Measurements from ENCODE around the gene CCM2. TPM values are rescaled to one million over a fixed set of nuclear protein-coding genes. Genes with fewer than 3 reads are reported as not detected.

The CCM2 gene
- total RNA-seq, 2 donors from 2014 or later, result 43.0 to 49.7 TPM

- no peak overlapping the region for H3K27ac ChIP-seq
- no peaks in the 10 kb centered on the region for H3K9me3 ChIP-seq
- no peak overlapping the region for H3K4me3 ChIP-seq
- DNase-seq (ENCODE audit: low spot score) (no peak), ATAC-seq (ENCODE audit: insufficient number of reproducible peaks, low FRiP score, low read depth) (no peak)
- no peak for TF ChIP-seq CTCF (IDR thresholded peaks at IDR 0.05)
- H3K4me1 ChIP-seq (ENCODE audit: control insufficient read depth in 1 of 2, low read depth in 2 of 2), result no peaks in the 10 kb centered on the region
- H3K27me3 ChIP-seq (replicated peaks; ENCODE audit: insufficient read depth), result no peaks in the 10 kb centered on the region
- peaks cover 2% of the 10 kb centered on the region for H3K36me3 ChIP-seq
Observed at GRCh38 chr7:45052011-45052410, 52.0 kb downstream of the CCM2 start.

GRCh38 chr7:45053401-45053800, 53.4 kb downstream of the CCM2 start:
- no peak for TF ChIP-seq CTCF (IDR thresholded peaks at IDR 0.05)
- Histone ChIP-seq H3K4me1 (ENCODE audit: control insufficient read depth in 1 of 2, low read depth in 2 of 2) (no peaks in the 10 kb centered on the region), H3K36me3 (no peaks in the 10 kb centered on the region), H3K27me3 (replicated peaks; ENCODE audit: insufficient read depth) (no peaks in the 10 kb centered on the region), H3K9me3 (no peaks in the 10 kb centered on the region), H3K4me3 (no peak overlapping the region), H3K27ac (no peak overlapping the region)
- DNase-seq (ENCODE audit: low spot score), result no peak
- no peak for ATAC-seq (ENCODE audit: insufficient number of reproducible peaks, low FRiP score, low read depth)

GRCh38 chr7:45053941-45054340, 53.9 kb downstream of the CCM2 start:
- no peaks in the 10 kb centered on the region for H3K27me3 ChIP-seq (replicated peaks; ENCODE audit: insufficient read depth)
- ATAC-seq (ENCODE audit: insufficient number of reproducible peaks, low FRiP score, low read depth), result no peak
- DNase-seq (ENCODE audit: low spot score), result no peak
- H3K36me3 ChIP-seq, result no peaks in the 10 kb centered on the region
- H3K4me1 ChIP-seq (ENCODE audit: control insufficient read depth in 1 of 2, low read depth in 2 of 2), result no peaks in the 10 kb centered on the region
- no peak for TF ChIP-seq CTCF (IDR thresholded peaks at IDR 0.05)
- H3K4me3 ChIP-seq, result no peak overlapping the region
- H3K9me3 ChIP-seq, result no peaks in the 10 kb centered on the region
- no peak overlapping the region for H3K27ac ChIP-seq

- H3K4me1 ChIP-seq (ENCODE audit: control insufficient read depth in 1 of 2, low read depth in 2 of 2), result no peaks in the 10 kb centered on the region
- TF ChIP-seq CTCF (IDR thresholded peaks at IDR 0.05), result no peak
- no peaks in the 10 kb centered on the region for H3K36me3 ChIP-seq
- ATAC-seq (ENCODE audit: insufficient number of reproducible peaks, low FRiP score, low read depth), result no peak
- H3K27ac ChIP-seq, result no peak overlapping the region
- H3K27me3 ChIP-seq (replicated peaks; ENCODE audit: insufficient read depth), result no peaks in the 10 kb centered on the region
- no peaks in the 10 kb centered on the region for H3K9me3 ChIP-seq
- DNase-seq (ENCODE audit: low spot score), result no peak
- no peak overlapping the region for H3K4me3 ChIP-seq
Observed at GRCh38 chr7:45054442-45054841, 54.4 kb downstream of the CCM2 start.

GRCh38 chr7:45055016-45055415, 55.0 kb downstream of the CCM2 start:
- no peaks in the 10 kb centered on the region for H3K9me3 ChIP-seq
- no peak overlapping the region for H3K27ac ChIP-seq
- DNase-seq (ENCODE audit: low spot score), result no peak
- no peak for ATAC-seq (ENCODE audit: insufficient number of reproducible peaks, low FRiP score, low read depth)
- H3K4me1 ChIP-seq (ENCODE audit: control insufficient read depth in 1 of 2, low read depth in 2 of 2), result no peaks in the 10 kb centered on the region
- H3K36me3 ChIP-seq, result no peaks in the 10 kb centered on the region
- no peaks in the 10 kb centered on the region for H3K27me3 ChIP-seq (replicated peaks; ENCODE audit: insufficient read depth)
- no peak for TF ChIP-seq CTCF (IDR thresholded peaks at IDR 0.05)
- H3K4me3 ChIP-seq, result no peak overlapping the region

All from thoracic aorta (tissue), 2 donors.